Memory B cell (primary cell): ENCODE results near the gene NUDT1.

ENCODE experiments used
- ATAC-seq: fragments of 150-1000 bp; cut with Tn5 transposase; 2 replicates; pipeline ENCODE4 v1.10.0; 2021; ENCODE audit warnings: low read depth, mild to moderate bottlenecking, moderate library complexity
- DNase-seq, 2 donors: peaks; one replicate each; pipeline ENCODE4 v3.0.0; 2022; ENCODE audit warnings: low spot score in 2 of 2
- H3K27ac Mint-ChIP-seq: one replicate; pipeline ENCODE4 v1.8.0; 2022; ENCODE audit warnings: mild to moderate bottlenecking, moderate library complexity, mixed read lengths
- H3K27me3 Mint-ChIP-seq: one replicate; pipeline ENCODE4 v1.8.0; 2022; ENCODE audit warnings: mixed read lengths
- H3K36me3 Mint-ChIP-seq: one replicate; pipeline ENCODE4 v1.8.0; 2022; ENCODE audit warnings: mild to moderate bottlenecking, mixed read lengths
- H3K4me1 Mint-ChIP-seq: one replicate; pipeline ENCODE4 v1.8.0; 2022; ENCODE audit warnings: mixed read lengths
- H3K4me3 Mint-ChIP-seq: one replicate; pipeline ENCODE4 v1.8.0; 2022; ENCODE audit warnings: mild to moderate bottlenecking, moderate library complexity, mixed read lengths
- H3K9me3 Mint-ChIP-seq: one replicate; pipeline ENCODE4 v1.8.0; 2022; ENCODE audit warnings: mixed read lengths

Gene NUDT1

DNA sequence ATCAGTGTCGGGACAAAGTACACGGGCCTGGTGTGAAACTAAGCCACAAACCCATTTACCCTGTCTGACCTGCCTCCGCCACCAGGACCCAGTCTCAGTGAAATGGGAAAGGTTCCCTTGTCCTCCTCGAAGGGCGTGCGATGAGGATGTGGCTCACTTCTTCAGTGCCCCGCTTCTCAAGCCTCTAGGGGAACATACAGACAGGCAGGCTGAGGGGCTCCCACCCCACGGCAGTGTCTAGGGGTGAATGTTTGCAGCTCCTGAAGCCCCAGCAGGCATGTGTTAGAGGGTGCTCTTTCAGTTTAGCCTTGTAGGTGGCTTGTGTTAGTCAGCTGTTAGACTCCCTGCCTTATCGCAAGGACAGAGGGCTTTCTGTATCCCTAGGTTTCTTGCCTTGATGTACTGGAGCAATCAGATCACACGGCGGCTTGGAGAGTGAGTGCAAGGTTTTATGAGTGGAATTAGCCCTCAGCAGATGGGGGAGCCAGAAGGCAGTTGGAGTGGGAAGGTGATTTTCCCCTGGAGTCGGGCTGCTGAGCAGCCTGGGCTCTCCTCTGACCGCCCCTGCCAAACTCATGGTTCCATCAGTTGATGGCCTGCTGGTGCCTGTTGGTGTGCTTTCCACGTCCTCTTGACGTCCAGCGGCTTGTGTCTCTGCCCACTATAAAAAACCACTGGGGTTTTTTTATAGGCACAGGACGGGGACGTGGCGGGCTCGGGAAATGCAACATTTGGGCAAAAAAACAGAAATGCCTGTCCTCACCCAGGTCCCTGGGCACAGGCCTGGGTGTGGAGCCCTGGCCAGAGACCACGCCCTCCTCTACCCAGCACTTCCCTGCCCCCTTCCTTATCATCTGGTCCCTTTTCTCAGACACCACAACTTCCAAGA lies 759 bp downstream of the NUDT1 start:
- Mint-ChIP-seq H3K36me3 (peaks cover 3% of the 10 kb centered on the region), H3K4me1 (peaks cover 18% of the 10 kb centered on the region), H3K27me3 (no peaks in the 10 kb centered on the region), H3K9me3 (no peaks in the 10 kb centered on the region), H3K27ac (peak overlapping the region; percentile 97), H3K4me3 (peak overlapping the region; percentile 91)
- peak; percentile 60 for ATAC-seq
- DNase-seq, result peak in 1 of 2 donors; percentile 23

DNA sequence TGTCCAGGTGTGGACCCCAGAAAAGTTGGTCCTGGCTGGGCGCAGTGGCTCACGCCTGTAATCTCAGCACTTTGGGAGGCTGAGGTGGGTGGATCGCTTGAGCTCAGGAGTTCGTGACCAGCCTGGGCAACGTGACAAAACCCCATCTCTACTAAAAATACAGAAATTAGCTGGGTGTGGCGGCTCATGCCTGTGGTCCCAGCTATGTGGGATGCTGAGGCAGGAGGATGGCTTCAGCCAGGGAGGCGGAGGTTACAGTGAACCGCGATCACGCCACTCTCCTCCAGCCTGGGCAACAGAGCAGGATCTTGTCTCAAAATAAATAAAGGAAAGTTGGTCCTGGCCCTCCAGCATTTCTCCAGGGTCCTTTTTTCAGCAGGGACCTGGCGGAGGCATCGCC lies 1.4 kb downstream of the NUDT1 start:
- Mint-ChIP-seq H3K9me3 (no peaks in the 10 kb centered on the region), H3K36me3 (peaks cover 3% of the 10 kb centered on the region), H3K4me3 (no peak overlapping the region), H3K27me3 (no peaks in the 10 kb centered on the region), H3K27ac (no peak overlapping the region), H3K4me1 (peaks cover 18% of the 10 kb centered on the region)
- no peak for ATAC-seq
- no peak for DNase-seq

DNA sequence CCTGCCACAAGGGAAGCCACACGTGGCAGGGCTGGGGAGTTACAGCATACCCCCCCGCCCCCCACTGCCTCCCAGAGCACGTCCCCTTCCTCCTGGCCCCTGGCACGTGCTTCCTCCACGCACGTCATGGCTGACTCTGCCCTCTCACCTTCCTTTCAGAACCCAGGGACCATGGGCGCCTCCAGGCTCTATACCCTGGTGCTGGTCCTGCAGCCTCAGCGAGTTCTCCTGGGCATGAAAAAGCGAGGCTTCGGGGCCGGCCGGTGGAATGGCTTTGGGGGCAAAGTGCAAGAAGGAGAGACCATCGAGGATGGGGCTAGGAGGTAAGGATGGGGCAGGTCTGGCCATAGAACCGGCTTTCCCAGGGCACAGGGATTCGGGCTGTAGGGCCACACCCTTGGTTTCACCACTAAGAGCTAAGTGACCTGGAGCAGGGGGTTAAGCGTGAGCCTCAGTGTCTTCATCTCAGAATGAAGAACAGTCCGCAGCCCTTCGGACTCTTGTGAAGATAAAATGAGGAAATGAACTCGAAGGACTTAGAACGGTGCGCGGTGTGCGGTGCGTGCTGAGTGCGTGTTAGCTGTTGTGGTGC lies 2.5 kb downstream of the NUDT1 start:
- Mint-ChIP-seq H3K4me3 (no peak overlapping the region), H3K36me3 (peaks cover 1% of the 10 kb centered on the region), H3K4me1 (peaks cover 23% of the 10 kb centered on the region), H3K9me3 (no peaks in the 10 kb centered on the region), H3K27ac (no peak overlapping the region), H3K27me3 (no peaks in the 10 kb centered on the region)
- no peak for DNase-seq
- ATAC-seq, result no peak

DNA sequence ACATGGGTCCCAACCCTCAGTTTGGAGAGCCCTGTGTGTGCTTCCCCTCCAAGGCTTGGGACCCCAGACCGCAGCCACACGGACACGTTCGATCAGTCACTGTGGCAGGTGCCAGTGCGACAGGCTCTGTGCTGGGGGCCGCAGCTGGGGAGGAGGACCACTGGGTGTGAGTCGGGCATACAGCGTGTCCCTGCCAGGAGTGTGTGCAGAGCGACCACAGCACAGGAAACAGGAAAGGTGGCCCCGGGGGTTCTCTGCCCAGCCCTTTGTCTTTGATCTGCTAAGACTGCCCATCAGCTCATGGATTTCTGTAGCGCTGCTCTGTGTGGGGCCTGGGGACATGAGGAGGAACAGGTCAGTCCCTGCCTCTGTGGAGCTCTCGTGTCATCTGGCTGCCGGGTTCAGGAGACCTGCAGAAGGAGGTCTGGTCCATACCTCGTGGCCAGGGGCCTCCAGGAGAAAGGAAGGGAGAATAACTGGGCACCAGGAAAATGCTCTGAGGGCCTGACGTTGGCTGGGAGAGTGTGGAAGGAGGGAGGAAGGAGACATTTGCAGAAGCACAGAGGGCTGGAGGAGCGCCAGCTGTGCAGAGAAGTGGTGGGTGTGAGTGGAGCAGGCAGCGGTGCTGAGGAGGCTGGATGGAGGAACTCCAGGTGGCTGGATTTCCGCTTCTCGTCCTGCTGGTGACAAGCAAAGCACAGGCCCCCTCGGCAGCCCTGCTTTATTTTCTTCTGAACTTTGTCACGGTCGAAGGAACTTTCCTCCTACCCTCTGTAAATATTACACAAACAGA lies 4.1 kb downstream of the NUDT1 start:
- no peaks in the 10 kb centered on the region for H3K27me3 Mint-ChIP-seq
- ATAC-seq (no peak), DNase-seq (no peak)
- H3K9me3 Mint-ChIP-seq, result no peaks in the 10 kb centered on the region
- H3K4me3 Mint-ChIP-seq, result no peak overlapping the region
- H3K4me1 Mint-ChIP-seq, result peaks cover 17% of the 10 kb centered on the region
- H3K36me3 Mint-ChIP-seq, result peaks cover 5% of the 10 kb centered on the region
- H3K27ac Mint-ChIP-seq, result peak overlapping the region; percentile 75

DNA sequence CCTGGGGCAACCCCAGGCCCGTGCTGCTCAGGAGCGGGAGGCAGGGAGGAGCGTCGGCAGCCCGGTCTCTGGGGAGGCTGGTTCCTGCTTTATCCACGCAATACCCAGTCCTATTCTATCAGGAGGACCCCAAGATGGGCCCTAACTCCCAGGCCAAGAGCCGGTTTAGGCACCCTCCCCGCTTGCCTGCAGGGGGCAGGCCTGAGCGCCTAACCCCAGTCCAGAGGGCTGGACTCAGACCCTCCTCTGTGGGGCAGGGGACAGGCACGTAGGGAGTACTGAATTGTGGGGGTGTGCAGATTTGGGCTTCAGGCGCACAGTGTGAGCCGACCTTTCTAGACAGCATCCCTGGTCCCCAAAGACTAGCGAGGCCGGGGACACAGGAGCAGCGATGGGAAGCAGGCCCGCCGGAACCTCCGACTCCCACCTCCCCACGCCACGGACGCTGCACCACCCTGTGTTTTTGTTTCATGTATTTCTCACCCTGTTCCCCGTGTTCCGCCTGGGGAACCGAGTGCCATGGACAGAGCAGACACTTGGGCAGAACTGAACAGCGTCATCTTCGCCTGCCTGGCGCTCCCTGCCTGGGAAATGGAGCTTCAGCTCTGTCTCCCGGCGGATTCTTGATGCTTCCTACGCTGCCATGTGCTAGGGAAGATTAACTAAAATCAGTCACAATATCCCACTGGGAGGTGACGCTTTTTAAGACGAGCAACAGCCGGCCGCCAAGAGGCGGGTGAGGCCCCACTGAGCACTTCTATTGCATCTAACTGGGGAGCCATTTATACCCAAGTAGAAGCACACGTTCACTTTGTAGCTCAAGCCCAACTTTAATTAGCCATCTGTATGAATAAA lies 5.3 kb downstream of the NUDT1 start:
- H3K27ac Mint-ChIP-seq, result peak overlapping the region; percentile 81
- peaks cover 5% of the 10 kb centered on the region for H3K36me3 Mint-ChIP-seq
- ATAC-seq (peak; percentile 49), DNase-seq (peak in 1 of 2 donors; percentile 29)
- no peaks in the 10 kb centered on the region for H3K27me3 Mint-ChIP-seq
- no peak overlapping the region for H3K4me3 Mint-ChIP-seq
- peaks cover 14% of the 10 kb centered on the region for H3K4me1 Mint-ChIP-seq
- H3K9me3 Mint-ChIP-seq, result no peaks in the 10 kb centered on the region

DNA sequence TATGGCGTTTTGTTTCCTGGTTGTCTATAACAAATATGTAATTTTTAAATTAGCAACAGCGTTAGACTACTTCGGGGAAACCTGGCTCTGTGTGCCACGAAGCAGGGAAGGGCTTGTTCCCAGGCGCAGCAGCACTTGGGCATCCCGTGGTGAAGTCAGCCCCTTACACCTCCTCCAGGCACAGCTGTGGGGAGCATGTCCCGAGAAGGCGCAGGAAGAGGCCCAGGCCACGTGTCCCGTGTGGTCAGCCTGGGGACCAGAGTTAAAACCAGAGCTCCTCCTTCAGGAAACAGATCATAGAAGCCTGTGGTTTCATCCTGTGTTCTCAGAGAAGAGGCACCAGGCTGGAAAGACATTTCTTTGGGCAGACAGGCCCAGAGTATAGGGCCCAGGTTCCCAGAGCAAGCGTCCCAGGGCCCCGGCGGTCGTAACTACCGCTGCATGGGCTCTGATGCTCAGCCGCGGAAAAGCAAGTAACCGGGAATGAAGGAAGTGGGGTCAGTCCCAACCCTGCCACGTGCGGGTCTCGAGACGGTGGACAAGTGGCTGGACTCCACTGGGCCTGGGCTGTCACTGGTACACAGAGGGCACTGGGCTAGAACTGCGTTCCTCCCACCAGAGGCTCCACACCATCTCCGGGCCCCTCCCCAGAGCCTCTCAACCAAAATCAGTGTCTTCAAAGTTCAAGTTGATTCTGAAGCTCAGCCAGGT lies 7.1 kb downstream of the NUDT1 start:
- ATAC-seq, result peak; percentile 27

DNA sequence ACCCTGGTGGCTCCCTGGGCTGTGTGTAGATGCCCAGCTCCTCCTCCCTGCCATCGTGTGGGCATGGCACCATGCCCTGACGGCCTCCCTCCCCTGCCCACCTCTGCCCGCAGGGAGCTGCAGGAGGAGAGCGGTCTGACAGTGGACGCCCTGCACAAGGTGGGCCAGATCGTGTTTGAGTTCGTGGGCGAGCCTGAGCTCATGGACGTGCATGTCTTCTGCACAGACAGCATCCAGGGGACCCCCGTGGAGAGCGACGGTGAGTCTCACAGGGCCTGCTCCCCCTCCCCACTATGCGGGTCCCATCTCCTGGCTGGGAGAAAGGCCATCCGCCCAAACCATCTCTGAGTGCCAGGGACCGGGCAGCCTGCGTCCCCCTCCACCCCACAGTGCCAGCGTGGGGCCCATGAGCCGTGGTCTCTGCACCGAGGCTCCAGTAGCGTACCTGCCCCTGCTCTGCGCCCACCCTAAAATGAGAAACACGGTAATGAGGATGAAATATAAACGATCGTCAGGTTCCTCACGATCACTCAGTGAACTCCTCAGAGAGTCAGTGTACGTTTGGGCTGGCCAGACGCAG lies 7.8 kb downstream of the NUDT1 start:
- peaks cover 15% of the 10 kb centered on the region for H3K4me1 Mint-ChIP-seq
- H3K4me3 Mint-ChIP-seq, result no peak overlapping the region
- peaks cover 10% of the 10 kb centered on the region for H3K36me3 Mint-ChIP-seq
- no peaks in the 10 kb centered on the region for H3K9me3 Mint-ChIP-seq
- ATAC-seq, result no peak
- no peak for DNase-seq
- H3K27ac Mint-ChIP-seq, result peak overlapping the region; percentile 33
- no peaks in the 10 kb centered on the region for H3K27me3 Mint-ChIP-seq

More for the DNA sequence above, 7.1 kb downstream of the NUDT1 start:
- Mint-ChIP-seq H3K4me3 (no peak overlapping the region), H3K27me3 (no peaks in the 10 kb centered on the region), H3K36me3 (peaks cover 5% of the 10 kb centered on the region), H3K27ac (peak overlapping the region; percentile 33), H3K4me1 (peaks cover 13% of the 10 kb centered on the region), H3K9me3 (no peaks in the 10 kb centered on the region)
- DNase-seq, result no peak

DNA sequence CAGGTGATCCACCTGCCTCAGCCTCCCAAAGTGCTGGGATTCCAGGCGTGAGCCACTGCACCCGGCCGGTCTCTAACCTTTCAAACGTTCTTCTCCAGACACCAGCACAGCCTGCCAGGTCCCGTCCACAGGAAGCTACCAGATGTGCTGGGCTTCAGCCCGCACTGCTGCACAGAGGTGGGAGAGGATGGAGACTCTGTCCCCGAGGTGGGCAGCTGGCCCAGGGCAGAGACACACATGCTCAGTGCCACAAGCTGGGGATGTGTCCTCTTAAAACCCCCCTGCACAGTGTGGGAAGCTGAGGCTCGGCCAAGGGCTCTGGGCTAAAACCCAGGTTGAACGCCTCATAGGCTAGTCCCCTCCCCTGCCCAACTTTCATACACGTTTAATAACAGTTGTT lies 9.4 kb downstream of the NUDT1 start:
- DNase-seq (no peak), ATAC-seq (no peak)
- Mint-ChIP-seq H3K4me1 (peaks cover 15% of the 10 kb centered on the region), H3K27me3 (no peaks in the 10 kb centered on the region), H3K9me3 (no peaks in the 10 kb centered on the region), H3K27ac (no peak overlapping the region), H3K4me3 (no peak overlapping the region), H3K36me3 (peaks cover 18% of the 10 kb centered on the region)

DNA sequence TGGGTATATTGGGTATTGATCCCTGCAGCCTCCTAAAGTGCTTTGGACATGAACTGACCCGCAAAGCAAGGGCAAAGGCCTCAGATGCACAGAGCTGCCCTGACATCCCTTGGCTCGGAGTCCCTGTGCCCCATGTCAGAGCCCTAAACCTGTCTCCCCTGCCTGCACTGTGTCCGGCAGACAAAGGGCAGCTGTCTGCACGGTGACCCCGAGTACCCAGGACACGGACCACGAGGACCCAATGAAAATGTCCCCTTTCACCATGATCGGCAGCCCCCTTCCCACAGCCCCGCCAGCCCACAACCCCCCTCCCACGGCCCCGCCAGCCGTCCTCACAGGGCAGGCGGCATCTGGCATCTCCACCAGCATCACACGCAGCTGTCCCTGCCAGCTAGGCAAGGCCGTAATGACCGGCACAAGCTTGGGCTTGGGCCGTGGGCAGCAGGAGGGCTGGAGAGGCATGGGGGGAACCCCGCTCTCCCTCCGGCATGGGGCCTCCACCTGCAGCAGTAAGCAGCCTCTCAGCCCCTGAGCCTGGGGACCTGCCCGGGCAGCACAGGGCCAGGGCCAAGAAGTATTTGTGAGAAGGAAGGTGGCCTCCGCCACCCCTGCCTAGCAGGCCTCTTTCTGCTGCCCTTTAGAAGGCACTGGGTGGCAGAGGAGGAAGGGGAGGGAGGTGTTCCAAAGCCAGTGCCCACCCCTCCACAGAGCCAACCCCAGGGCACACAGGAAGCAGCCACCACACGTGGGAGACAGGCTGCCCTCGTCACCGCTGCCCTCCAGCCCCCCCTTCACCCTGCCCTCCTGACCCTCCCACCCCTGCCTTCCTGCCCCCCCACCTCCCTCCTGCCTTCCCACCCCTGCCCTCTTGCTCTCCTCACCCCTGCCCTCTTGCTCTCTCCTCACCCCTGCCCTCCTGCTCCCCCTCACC lies 10.1 kb downstream of the NUDT1 start:
- ATAC-seq (peak; percentile 38), DNase-seq (no peak)
- Mint-ChIP-seq H3K27me3 (no peaks in the 10 kb centered on the region), H3K4me1 (peaks cover 15% of the 10 kb centered on the region), H3K27ac (peak overlapping the region; percentile 88), H3K36me3 (peaks cover 22% of the 10 kb centered on the region), H3K9me3 (no peaks in the 10 kb centered on the region), H3K4me3 (no peak overlapping the region)

DNA sequence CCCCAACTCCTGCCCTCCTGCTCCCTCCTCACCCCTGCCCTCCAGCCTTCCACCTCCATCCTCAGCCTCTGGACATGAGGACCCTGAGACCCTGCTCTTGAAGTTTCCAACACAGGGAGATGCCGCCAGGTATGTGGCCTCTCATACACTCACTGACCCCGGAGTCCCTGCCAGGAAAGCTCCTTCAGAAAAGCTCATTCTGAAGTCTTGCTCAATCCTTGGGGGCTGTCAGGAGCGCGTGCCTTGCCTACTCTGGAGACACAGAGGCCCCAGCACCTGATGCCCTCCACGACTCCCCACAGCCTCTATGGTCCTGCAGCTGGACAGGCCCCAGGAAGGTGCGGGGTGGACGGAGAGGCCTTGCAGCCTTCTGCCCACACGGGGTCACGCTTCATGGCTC lies 11.0 kb downstream of the NUDT1 start:
- H3K36me3 Mint-ChIP-seq, result peaks cover 24% of the 10 kb centered on the region
- peaks cover 15% of the 10 kb centered on the region for H3K4me1 Mint-ChIP-seq
- H3K4me3 Mint-ChIP-seq, result no peak overlapping the region
- no peaks in the 10 kb centered on the region for H3K9me3 Mint-ChIP-seq
- DNase-seq (no peak), ATAC-seq (no peak)
- H3K27ac Mint-ChIP-seq, result peak overlapping the region; percentile 88
- H3K27me3 Mint-ChIP-seq, result no peaks in the 10 kb centered on the region

DNA sequence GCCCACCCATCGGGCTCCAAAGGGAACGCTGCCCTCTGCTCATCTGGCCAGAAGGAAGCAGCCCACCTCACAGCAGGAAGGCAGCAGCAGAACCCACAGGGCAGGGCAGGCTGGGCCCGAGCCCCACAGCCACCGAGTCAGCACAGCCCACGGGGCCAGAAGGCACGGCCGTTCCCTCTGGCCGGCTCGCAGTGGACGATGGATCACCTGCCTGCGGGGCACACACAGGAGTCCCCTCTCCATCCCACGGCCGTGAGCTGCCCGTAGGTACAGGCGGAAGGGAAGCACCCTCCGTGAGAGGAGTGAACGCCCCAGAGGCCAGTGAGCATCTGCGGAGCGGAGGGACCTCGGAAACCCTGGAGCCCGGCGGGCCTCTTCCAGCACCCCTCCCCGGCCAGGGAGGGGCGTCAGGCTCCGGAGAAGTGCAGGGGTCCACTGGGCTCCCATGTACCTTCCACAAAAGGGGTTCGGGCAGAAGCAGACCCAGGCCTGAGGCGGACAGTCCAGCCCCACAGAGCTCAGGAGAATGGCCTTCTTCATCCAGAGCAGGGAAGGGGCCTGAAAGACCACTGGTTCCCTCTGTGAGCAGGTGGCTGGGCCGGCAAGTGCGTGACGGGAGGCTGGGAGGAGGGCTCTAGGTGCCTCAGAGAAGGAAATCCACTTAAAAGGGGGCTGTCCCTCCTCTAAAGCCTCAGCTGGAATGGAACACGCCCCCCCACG lies 11.7 kb downstream of the NUDT1 start:
- no peaks in the 10 kb centered on the region for H3K27me3 Mint-ChIP-seq
- no peaks in the 10 kb centered on the region for H3K9me3 Mint-ChIP-seq
- DNase-seq (no peak), ATAC-seq (no peak)
- H3K27ac Mint-ChIP-seq, result peak overlapping the region; percentile 88
- no peak overlapping the region for H3K4me3 Mint-ChIP-seq
- peaks cover 24% of the 10 kb centered on the region for H3K36me3 Mint-ChIP-seq
- H3K4me1 Mint-ChIP-seq, result peaks cover 19% of the 10 kb centered on the region
